Epithelial cell of esophagus (primary cell): ENCODE measurements around the gene SH3PXD2A.
A peak's percentile ranks its signal among the peaks of the same experiment; 100 is the strongest.

Source experiments
- DNase-seq: peaks from one replicate; pipeline ENCODE4 v3.0.0; 2010; ENCODE audit warnings: low read depth
- H3K4me3 ChIP-seq: 2 replicates; pipeline ENCODE4 v1.5.1; 2011; ENCODE audit warnings: mild to moderate bottlenecking, low read length, control low read depth
- CTCF ChIP-seq: IDR thresholded peaks from 2 replicates; pipeline ENCODE4 v1.5.1; 2011; ENCODE audit warnings: low read depth, mild to moderate bottlenecking, low read length, control low read depth, inconsistent platforms; ENCODE audit not compliant: insufficient read depth; ENCODE audit errors: missing control alignments

The SH3PXD2A gene

GRCh38 chr10:103794996-103795395 is 60.4 kb downstream of the SH3PXD2A start:
- no peak for TF ChIP-seq CTCF
- H3K4me3 ChIP-seq, result no peak overlapping the region
- no peak for DNase-seq

GRCh38 chr10:103793920-103794883 is 61.2 kb downstream of the SH3PXD2A start:
- TF ChIP-seq CTCF, result no peak
- DNase-seq, result no peak
- no peak overlapping the region for H3K4me3 ChIP-seq

- no peak overlapping the region for H3K4me3 ChIP-seq
- TF ChIP-seq CTCF, result no peak
- DNase-seq, result peak; percentile 37
Observed at GRCh38 chr10:103793429-103793828, 61.9 kb downstream of the SH3PXD2A start.

GRCh38 chr10:103792547-103792946 is 62.8 kb downstream of the SH3PXD2A start:
- no peak for TF ChIP-seq CTCF
- DNase-seq, result peak; percentile 92
- H3K4me3 ChIP-seq, result no peak overlapping the region

- H3K4me3 ChIP-seq, result no peak overlapping the region
- DNase-seq, result no peak
- no peak for TF ChIP-seq CTCF
Observed at GRCh38 chr10:103791858-103792257, 63.5 kb downstream of the SH3PXD2A start.

- TF ChIP-seq CTCF, result no peak
- DNase-seq, result no peak
- no peak overlapping the region for H3K4me3 ChIP-seq
Observed at GRCh38 chr10:103791291-103791690, 64.1 kb downstream of the SH3PXD2A start.

- TF ChIP-seq CTCF, result no peak
- no peak overlapping the region for H3K4me3 ChIP-seq
- no peak for DNase-seq
Observed at GRCh38 chr10:103790580-103790979, 64.8 kb downstream of the SH3PXD2A start.
